Chondrocyte (in vitro differentiated cells): Measurements from ENCODE around the gene CCNL1. TPM values are rescaled to one million over a fixed set of nuclear protein-coding genes. Genes with fewer than 3 reads are reported as not detected.
"Not testable (repeated sequence)": the region's sequence is repeated elsewhere in the genome, so short reads cannot be mapped to it uniquely, and the experiment has no call there.

Experiments used
- DNase-seq: peaks from one replicate; pipeline ENCODE4 v3.0.0; 2021; ENCODE audit warnings: mixed read lengths, low spot score
- H3K27ac Mint-ChIP-seq: one replicate; pipeline ENCODE4 v1.8.0; 2021; ENCODE audit warnings: mild to moderate bottlenecking, moderate library complexity, mixed read lengths; ENCODE audit not compliant: unreplicated experiment
- H3K27me3 Mint-ChIP-seq: 2 replicates; pipeline ENCODE4 v1.8.0; 2021; ENCODE audit warnings: low read depth, mixed read lengths
- H3K36me3 Mint-ChIP-seq: 2 replicates; pipeline ENCODE4 v1.8.0; 2021; ENCODE audit warnings: low read depth, mixed read lengths
- H3K4me1 Mint-ChIP-seq: 2 replicates; pipeline ENCODE4 v1.8.0; 2021; ENCODE audit warnings: low read depth, mild to moderate bottlenecking, mixed read lengths
- H3K4me3 Mint-ChIP-seq: one replicate; pipeline ENCODE4 v1.8.0; 2021; ENCODE audit warnings: mild to moderate bottlenecking, moderate library complexity, mixed read lengths; ENCODE audit not compliant: unreplicated experiment
- H3K9me3 Mint-ChIP-seq: 2 replicates; pipeline ENCODE4 v1.8.0; 2021; ENCODE audit warnings: low read depth, mixed read lengths
- CTCF ChIP-seq: fragments of 200-600 bp; sonication (generic); IDR thresholded peaks from 2 replicates; pipeline ENCODE4 v1.5.0; 2021; ENCODE audit warnings: antibody characterized with exemption, mild to moderate bottlenecking, moderate library complexity
- total RNA-seq: library from RNA; stranded (reverse); gene quantifications from 3 replicates; pipeline ENCODE4 v1.2.1, GENCODE V29; 2021

The CCNL1 gene
- total RNA-seq, 1 donor from 2014 or later = 63.9 TPM

- Mint-ChIP-seq H3K4me3 (no peak overlapping the region), H3K27ac (no peak overlapping the region), H3K36me3 (no peaks in the 10 kb centered on the region), H3K27me3 (no peaks in the 10 kb centered on the region), H3K9me3 (peaks cover 3% of the 10 kb centered on the region), H3K4me1 (peaks cover 10% of the 10 kb centered on the region)
- DNase-seq = no peak
- no peak for TF ChIP-seq CTCF
Observed at GRCh38 chr3:157179365-157179803, 19.4 kb upstream of the CCNL1 start.

- peaks cover 14% of the 10 kb centered on the region for H3K4me1 Mint-ChIP-seq
- DNase-seq, H3K27me3 Mint-ChIP-seq, H3K36me3 Mint-ChIP-seq, H3K27ac Mint-ChIP-seq, H3K9me3 Mint-ChIP-seq, H3K4me3 Mint-ChIP-seq: not testable (repeated sequence)
Observed at GRCh38 chr3:157178503-157179364, 18.8 kb upstream of the CCNL1 start.

- H3K9me3 Mint-ChIP-seq, H3K36me3 Mint-ChIP-seq, H3K27me3 Mint-ChIP-seq, H3K4me3 Mint-ChIP-seq, H3K27ac Mint-ChIP-seq, DNase-seq: not testable (repeated sequence)
- H3K4me1 Mint-ChIP-seq = peaks cover 15% of the 10 kb centered on the region
Observed at GRCh38 chr3:157177801-157178453, 18.0 kb upstream of the CCNL1 start.

- H3K27ac Mint-ChIP-seq = peak overlapping the region; percentile 57
- no peaks in the 10 kb centered on the region for H3K9me3 Mint-ChIP-seq
- DNase-seq = no peak
- H3K4me1 Mint-ChIP-seq = peaks cover 17% of the 10 kb centered on the region
- TF ChIP-seq CTCF = no peak
- no peaks in the 10 kb centered on the region for H3K36me3 Mint-ChIP-seq
- no peak overlapping the region for H3K4me3 Mint-ChIP-seq
- no peaks in the 10 kb centered on the region for H3K27me3 Mint-ChIP-seq
Observed at GRCh38 chr3:157176934-157177333, 17.0 kb upstream of the CCNL1 start.

GRCh38 chr3:157175691-157176507 lies 16.0 kb upstream of the CCNL1 start:
- no peaks in the 10 kb centered on the region for H3K36me3 Mint-ChIP-seq
- no peak for TF ChIP-seq CTCF
- peak overlapping the region; percentile 83 for H3K4me3 Mint-ChIP-seq
- H3K27me3 Mint-ChIP-seq = no peaks in the 10 kb centered on the region
- no peak for DNase-seq
- peaks cover 17% of the 10 kb centered on the region for H3K4me1 Mint-ChIP-seq
- H3K27ac Mint-ChIP-seq = peak overlapping the region; percentile 97
- no peaks in the 10 kb centered on the region for H3K9me3 Mint-ChIP-seq
